ENCODE data around the gene HSD17B3.

GRCh38 chr9:96217754-96218693 is 84.0 kb downstream of the HSD17B3 start:
- TF ChIP-seq, protein P1, sequence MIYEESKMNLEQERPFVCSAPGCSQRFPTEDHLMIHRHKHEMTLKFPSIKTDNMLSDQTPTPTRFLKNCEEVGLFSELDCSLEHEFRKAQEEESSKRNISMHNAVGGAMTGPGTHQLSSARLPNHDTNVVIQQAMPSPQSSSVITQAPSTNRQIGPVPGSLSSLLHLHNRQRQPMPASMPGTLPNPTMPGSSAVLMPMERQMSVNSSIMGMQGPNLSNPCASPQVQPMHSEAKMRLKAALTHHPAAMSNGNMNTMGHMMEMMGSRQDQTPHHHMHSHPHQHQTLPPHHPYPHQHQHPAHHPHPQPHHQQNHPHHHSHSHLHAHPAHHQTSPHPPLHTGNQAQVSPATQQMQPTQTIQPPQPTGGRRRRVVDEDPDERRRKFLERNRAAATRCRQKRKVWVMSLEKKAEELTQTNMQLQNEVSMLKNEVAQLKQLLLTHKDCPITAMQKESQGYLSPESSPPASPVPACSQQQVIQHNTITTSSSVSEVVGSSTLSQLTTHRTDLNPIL (CRISPR knock-in tag; IDR thresholded peaks at IDR 0.05; ENCODE audit: low read depth): no peak
- TF ChIP-seq GLIS3 (CRISPR knock-in tag; IDR thresholded peaks at IDR 0.05): no peak
